Activated T-cell treated with anti-CD3 and anti-CD28 coated beads, Interleukin-2, amount 50 U/mL, for 24 hours (primary cell): Measurements from ENCODE around the gene CYP8B1.
"Not testable (repeated sequence)": the region's sequence is repeated elsewhere in the genome, so short reads cannot be mapped to it uniquely, and the experiment has no call there.

Experiments used
- DNase-seq: peaks from one replicate; pipeline ENCODE4 v3.0.0-alpha.2; 2020
- H3K27ac Mint-ChIP-seq: 2 replicates; pipeline ENCODE4 v1.8.0; 2020; ENCODE audit warnings: mild to moderate bottlenecking, mixed read lengths
- H3K27me3 Mint-ChIP-seq: 2 replicates; pipeline ENCODE4 v1.8.0; 2020; ENCODE audit warnings: mixed read lengths
- H3K36me3 Mint-ChIP-seq: 2 replicates; pipeline ENCODE4 v1.8.0; 2020; ENCODE audit warnings: low read depth, mixed read lengths
- H3K4me1 Mint-ChIP-seq: 2 replicates; pipeline ENCODE4 v1.8.0; 2020; ENCODE audit warnings: low read depth, mixed read lengths
- H3K4me3 Mint-ChIP-seq: 2 replicates; pipeline ENCODE4 v1.8.0; 2020; ENCODE audit warnings: mild to moderate bottlenecking, moderate library complexity, mixed read lengths
- H3K9me3 Mint-ChIP-seq: 2 replicates; pipeline ENCODE4 v1.8.0; 2020; ENCODE audit warnings: mixed read lengths

Gene CYP8B1

DNA sequence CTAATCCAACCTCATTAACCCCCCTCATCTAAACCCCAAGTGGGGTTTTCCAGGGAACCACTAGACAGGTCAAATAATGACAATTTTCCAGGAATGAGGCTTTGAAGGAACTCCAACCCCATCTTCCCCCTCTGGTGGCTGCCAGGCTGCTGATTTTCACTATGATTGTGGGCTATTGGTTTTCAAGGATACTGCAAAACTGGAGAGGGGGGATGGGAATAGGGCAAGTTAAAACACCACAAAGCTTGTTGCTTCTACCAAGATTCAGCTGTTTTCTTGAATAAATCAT lies 19.8 kb upstream of the CYP8B1 start:
- Mint-ChIP-seq H3K36me3 (no peaks in the 10 kb centered on the region), H3K27me3 (peaks cover 17% of the 10 kb centered on the region), H3K4me1 (peaks cover 3% of the 10 kb centered on the region), H3K27ac (no peak overlapping the region), H3K4me3 (no peak overlapping the region), H3K9me3 (no peaks in the 10 kb centered on the region)
- DNase-seq: no peak

DNA sequence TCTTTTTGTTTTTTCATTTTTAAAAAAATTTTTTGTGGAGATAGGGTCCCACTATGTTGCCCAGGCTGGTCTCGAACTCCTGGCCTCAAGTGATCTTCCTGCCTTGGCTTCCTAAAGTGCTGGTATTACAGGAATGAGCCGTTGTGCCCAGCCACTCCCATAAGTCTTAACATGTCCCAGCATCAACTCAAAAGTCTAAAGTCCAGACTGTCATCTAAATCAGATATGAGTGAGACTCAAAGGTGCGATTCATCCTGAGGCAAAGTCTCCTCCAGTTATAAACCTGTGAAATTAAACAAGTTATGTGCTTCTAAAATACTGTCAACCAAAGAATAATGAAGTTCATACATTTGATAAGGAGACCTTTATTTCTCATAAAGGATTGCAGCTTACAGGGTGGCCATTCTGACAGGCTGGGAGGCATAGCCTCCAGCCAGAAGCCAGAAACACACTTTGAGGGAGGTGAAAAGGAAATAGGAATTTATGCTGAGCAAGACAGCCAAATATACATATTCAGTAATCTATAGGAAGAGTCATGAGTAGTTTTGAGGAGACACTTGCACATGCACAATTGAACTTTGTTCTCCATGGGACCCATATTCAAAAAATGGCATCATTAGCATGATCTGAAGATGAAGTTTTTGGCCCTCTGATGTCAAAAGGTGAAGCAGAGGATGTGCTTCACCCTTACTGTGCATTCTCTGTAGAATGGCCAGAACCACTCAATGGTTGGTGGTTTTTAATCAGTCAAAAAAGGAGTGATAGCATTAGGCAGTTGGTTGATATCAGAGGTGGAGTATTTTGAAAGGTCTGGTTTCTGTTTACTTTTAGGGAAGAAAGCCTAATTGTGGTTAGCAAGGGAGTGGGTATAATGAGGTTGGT lies 19.3 kb upstream of the CYP8B1 start:
- Mint-ChIP-seq H3K27ac (no peak overlapping the region), H3K27me3 (peaks cover 17% of the 10 kb centered on the region), H3K9me3 (no peaks in the 10 kb centered on the region), H3K4me3 (no peak overlapping the region), H3K4me1 (peaks cover 3% of the 10 kb centered on the region), H3K36me3 (no peaks in the 10 kb centered on the region)
- no peak for DNase-seq

DNA sequence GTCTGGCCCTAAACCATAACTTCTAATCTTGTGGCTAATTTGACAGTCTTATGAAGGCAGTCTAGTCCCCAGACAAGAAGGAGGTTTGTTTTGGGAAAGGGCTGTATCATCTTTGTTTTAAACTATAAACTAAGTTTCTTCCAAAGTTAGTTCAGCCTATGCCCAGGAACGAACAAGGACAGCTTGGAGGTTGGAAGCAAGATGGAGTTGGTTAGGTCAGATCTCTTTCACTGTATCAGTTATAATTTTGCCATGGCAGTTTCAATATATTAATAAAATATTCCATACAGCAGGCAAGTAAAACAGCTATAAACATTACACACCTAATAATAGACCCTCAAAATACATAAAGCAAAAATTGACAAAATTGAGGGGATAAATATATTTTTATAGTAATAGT lies 17.1 kb upstream of the CYP8B1 start:
- no peak for DNase-seq
- no peaks in the 10 kb centered on the region for H3K9me3 Mint-ChIP-seq
- no peaks in the 10 kb centered on the region for H3K36me3 Mint-ChIP-seq
- H3K4me1 Mint-ChIP-seq: peaks cover 3% of the 10 kb centered on the region
- H3K27me3 Mint-ChIP-seq: peaks cover 30% of the 10 kb centered on the region
- H3K27ac Mint-ChIP-seq: no peak overlapping the region
- no peak overlapping the region for H3K4me3 Mint-ChIP-seq

DNA sequence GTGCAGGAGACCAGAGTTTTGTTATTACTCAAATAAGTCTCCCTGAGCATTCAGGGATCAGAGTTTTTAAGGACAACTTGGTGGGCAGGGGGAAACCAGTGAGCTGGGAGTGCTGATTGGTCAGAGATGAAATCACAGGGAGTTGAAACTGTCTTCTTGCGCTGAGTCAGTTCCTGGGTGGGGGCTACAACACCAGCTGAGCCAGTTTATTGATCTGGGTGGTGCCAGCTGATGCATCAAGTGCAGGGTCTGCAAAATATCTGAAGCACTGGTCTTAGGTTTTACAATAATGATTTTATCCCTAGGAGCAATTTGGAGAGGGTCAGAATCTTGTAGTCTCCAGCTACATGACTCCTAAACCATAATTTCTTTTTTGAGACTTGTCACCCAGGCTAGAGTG lies 16.5 kb upstream of the CYP8B1 start:
- no peaks in the 10 kb centered on the region for H3K36me3 Mint-ChIP-seq
- H3K27me3 Mint-ChIP-seq: peaks cover 30% of the 10 kb centered on the region
- H3K4me3 Mint-ChIP-seq: no peak overlapping the region
- H3K27ac Mint-ChIP-seq: no peak overlapping the region
- DNase-seq: no peak
- peaks cover 3% of the 10 kb centered on the region for H3K4me1 Mint-ChIP-seq
- no peaks in the 10 kb centered on the region for H3K9me3 Mint-ChIP-seq

DNA sequence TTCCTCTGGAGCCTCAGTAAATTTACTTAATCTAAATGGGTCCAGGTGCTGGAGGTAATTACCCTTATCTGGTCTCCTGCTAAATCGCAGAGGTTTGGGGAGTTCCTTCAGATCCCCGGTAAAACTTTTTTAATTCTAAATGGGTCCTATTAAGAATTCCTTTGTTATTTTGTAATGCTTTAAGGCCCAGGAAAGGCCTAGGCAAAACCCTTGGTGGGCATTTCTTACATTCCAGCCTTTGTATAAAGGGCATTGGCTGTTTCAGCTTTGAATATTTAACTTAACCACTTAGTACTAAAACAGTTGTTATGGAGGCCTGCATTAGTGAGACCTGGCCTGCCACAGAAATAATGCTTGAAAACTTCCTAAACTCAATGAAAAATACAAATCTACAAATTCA lies 15.4 kb upstream of the CYP8B1 start:
- no peak overlapping the region for H3K4me3 Mint-ChIP-seq
- H3K4me1 Mint-ChIP-seq: peaks cover 3% of the 10 kb centered on the region
- H3K27me3 Mint-ChIP-seq: peaks cover 30% of the 10 kb centered on the region
- DNase-seq: no peak
- H3K9me3 Mint-ChIP-seq: no peaks in the 10 kb centered on the region
- H3K36me3 Mint-ChIP-seq: no peaks in the 10 kb centered on the region
- H3K27ac Mint-ChIP-seq: no peak overlapping the region

DNA sequence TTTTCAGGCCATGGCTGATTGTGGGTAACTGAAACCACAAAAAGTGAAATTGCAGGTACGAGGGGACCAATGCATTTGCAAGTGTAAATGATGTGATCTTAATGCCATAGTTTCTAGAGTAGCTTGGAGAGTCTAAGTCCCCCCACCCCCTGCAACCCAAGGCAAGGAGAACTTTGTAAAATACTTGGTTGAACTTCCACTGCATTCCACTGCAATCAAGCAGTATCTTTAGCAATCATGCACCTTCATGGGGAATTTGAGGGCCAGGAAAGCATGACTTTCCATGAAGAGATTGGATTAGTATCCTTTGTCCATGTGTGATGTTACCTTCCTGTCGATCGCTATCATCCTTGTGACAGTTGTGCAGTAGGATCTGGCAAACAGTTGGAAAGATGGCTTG lies 11.4 kb upstream of the CYP8B1 start:
- H3K36me3 Mint-ChIP-seq: no peaks in the 10 kb centered on the region
- H3K9me3 Mint-ChIP-seq: no peaks in the 10 kb centered on the region
- no peak for DNase-seq
- H3K4me3 Mint-ChIP-seq: no peak overlapping the region
- peaks cover 6% of the 10 kb centered on the region for H3K4me1 Mint-ChIP-seq
- H3K27me3 Mint-ChIP-seq: peaks cover 29% of the 10 kb centered on the region
- H3K27ac Mint-ChIP-seq: no peak overlapping the region

DNA sequence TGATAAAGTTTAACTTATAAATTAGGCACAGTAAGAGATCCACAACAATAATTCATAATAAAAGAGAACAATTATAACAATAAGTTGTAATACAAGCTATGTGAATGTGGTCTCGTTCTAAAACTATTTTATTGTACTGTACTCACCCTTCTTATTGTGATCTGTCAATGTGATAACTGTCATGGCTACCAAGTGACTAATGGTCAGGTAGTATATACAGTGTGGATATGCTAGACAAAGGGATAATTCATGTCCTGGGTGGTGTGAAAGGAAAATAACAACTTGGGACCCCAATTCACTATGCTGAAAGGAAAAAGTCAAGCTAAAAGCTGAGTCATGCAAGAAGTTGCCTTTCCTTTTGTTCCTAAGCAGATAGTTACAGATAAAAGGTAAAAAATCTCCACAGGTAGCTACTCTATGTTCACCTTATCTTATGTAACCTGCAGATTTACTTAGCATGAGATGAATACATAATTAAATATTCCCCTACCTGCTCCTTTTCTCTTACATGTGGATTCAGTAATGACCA lies 10.7 kb upstream of the CYP8B1 start:
- Mint-ChIP-seq H3K36me3 (no peaks in the 10 kb centered on the region), H3K27me3 (peaks cover 22% of the 10 kb centered on the region), H3K9me3 (no peaks in the 10 kb centered on the region), H3K27ac (no peak overlapping the region), H3K4me1 (peaks cover 8% of the 10 kb centered on the region), H3K4me3 (no peak overlapping the region)
- no peak for DNase-seq

DNA sequence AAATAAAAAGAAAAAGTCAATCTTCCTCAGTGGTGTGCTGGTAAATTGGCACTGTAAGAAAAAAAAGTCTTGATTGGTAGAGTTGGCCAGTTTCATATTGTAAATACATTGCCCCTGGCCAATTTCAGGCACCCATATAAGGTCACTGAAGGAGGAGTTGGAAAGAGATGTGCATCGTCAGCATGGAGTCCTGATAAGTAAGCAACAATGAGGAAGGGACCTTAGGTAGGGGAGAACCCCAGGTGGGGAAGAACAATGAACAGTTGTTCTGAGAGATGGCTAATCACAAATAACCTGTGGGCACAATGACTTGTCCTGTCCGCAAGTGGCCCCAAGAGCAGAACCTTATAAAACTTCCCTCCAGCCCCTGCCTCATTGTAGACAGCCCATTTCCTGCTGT lies 8.6 kb upstream of the CYP8B1 start:
- Mint-ChIP-seq H3K4me3 (no peak overlapping the region), H3K36me3 (no peaks in the 10 kb centered on the region), H3K27ac (no peak overlapping the region), H3K9me3 (no peaks in the 10 kb centered on the region), H3K4me1 (peaks cover 16% of the 10 kb centered on the region), H3K27me3 (peaks cover 21% of the 10 kb centered on the region)
- DNase-seq: no peak

DNA sequence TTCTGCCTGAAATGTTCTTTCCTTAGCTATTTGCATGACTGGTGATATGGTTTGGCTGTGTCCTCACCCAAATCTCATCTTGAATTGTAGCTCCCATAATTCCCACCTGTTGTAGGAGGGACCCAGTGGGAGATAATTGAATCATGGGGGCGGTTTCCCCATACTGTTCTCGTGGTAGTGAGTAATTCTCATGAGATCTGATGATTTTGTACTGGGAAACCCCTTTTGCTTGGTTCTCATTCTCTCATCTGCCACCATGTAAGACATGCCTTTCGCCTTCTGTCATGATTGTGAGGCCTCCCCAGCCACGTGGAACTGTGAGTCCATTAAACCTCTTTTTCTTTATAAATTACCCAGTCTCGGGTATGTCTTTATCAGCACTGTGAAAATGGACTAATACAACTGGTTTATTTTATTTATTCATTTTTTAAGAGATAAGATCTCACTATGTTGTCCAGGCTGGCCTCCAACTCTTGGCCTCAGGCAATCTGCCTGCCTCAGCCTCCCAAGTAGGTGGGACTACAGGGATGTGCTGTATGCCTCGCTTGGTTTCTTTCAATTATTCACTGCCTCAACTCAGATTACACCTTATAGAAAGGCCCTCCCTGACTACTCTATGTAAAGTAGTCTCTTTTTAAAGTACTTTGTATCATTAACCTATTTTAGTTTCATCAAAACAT lies 7.7 kb upstream of the CYP8B1 start:
- H3K36me3 Mint-ChIP-seq, DNase-seq: not testable (repeated sequence)

DNA sequence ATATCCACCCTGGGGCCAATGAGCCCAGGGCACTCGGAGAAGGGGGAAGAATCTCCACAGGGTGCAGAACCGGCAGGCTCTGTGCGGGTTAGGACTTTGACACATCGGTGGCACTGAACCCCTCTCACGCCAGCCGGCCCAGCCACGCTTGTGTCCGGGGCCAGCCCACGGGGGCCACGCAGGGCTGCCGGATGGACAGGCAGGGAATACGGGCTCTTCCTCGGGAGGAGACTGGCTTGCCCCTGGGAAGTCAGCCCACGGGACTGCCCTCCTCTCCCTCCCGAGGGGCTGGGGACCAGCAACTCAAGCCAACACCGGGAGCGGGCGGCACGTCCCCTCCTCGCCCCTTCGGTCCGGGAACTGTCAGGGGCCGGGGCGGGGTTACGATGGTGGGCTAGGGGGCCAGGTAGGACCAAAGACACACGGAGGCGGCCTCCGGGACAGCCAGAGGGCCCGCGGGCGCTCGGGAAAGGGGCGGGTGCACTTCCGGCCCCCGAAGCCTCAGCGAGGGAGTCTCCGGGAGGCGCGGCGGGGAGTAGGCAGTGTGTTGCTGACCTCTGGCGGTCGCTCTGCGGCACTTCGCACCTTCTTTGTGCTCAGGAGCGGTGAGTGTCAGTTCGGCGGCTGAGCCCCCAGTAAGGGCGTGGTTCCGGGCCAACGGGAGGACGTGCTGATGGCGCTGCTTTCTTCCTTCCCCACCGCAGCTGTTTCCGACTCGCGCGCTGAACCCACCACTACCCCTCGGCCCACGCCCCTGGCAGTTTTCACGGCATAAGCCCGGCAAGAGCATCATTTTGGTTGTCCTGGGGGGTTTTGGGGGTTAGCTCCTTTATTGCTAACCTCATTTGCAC lies 5.1 kb upstream of the CYP8B1 start:
- no peaks in the 10 kb centered on the region for H3K36me3 Mint-ChIP-seq
- peak overlapping the region; percentile 72 for H3K27ac Mint-ChIP-seq

More for the DNA sequence above, 7.7 kb upstream of the CYP8B1 start:
- H3K27ac Mint-ChIP-seq, H3K9me3 Mint-ChIP-seq, H3K4me3 Mint-ChIP-seq: not testable (repeated sequence)
- Mint-ChIP-seq H3K27me3 (peaks cover 11% of the 10 kb centered on the region), H3K4me1 (peaks cover 16% of the 10 kb centered on the region)

DNA sequence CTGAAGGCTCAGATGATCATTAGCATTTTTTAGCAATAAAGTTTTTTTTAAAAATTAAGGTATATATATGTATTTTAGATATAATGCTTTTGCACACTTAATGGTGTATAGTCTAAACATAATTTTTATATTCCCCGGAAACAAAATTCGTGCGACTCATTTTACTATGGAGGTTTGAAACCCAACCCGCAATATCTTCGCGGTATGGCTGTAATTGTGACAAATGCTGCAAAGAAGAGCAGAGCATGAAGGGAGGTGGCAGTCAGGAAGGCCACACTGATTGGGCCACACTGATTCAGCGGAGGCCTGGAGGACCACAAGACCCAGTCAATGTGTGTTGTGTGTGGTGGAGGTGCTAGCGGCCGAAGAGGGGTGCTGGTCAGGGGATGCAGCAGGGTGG lies 4.5 kb upstream of the CYP8B1 start:
- Mint-ChIP-seq H3K27ac (peak overlapping the region; percentile 22), H3K4me3 (peak overlapping the region; percentile 76), H3K27me3 (peaks cover 1% of the 10 kb centered on the region), H3K9me3 (no peaks in the 10 kb centered on the region), H3K36me3 (no peaks in the 10 kb centered on the region), H3K4me1 (peaks cover 16% of the 10 kb centered on the region)
- no peak for DNase-seq

More for the DNA sequence above, 5.1 kb upstream of the CYP8B1 start:
- Mint-ChIP-seq H3K9me3 (no peaks in the 10 kb centered on the region), H3K4me1 (peaks cover 16% of the 10 kb centered on the region), H3K4me3 (peak overlapping the region; percentile 76), H3K27me3 (peaks cover 3% of the 10 kb centered on the region)
- DNase-seq: peak; percentile 89

DNA sequence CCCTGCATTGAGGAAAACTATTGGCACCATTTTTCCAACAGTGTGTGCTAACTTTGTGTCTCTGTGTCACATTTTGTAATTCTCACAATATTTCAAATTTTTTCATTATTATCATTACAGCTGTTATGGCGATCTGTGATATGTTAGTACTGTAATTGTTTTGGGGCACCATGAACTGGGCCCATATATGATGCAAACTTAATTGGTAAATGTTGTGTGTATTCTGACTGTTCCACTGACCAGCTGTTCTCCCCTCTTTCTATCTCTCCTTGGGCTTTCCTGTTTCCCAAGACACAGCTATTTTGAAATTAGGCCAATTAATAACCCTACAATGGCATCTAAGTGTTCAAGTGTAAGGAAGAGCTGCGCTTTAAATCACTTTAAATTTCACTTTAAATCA lies 2.2 kb upstream of the CYP8B1 start:
- H3K27me3 Mint-ChIP-seq: no peaks in the 10 kb centered on the region
- no peak overlapping the region for H3K27ac Mint-ChIP-seq
- peaks cover 12% of the 10 kb centered on the region for H3K4me1 Mint-ChIP-seq
- DNase-seq: no peak
- H3K36me3 Mint-ChIP-seq: no peaks in the 10 kb centered on the region
- H3K4me3 Mint-ChIP-seq: no peak overlapping the region
- no peaks in the 10 kb centered on the region for H3K9me3 Mint-ChIP-seq

DNA sequence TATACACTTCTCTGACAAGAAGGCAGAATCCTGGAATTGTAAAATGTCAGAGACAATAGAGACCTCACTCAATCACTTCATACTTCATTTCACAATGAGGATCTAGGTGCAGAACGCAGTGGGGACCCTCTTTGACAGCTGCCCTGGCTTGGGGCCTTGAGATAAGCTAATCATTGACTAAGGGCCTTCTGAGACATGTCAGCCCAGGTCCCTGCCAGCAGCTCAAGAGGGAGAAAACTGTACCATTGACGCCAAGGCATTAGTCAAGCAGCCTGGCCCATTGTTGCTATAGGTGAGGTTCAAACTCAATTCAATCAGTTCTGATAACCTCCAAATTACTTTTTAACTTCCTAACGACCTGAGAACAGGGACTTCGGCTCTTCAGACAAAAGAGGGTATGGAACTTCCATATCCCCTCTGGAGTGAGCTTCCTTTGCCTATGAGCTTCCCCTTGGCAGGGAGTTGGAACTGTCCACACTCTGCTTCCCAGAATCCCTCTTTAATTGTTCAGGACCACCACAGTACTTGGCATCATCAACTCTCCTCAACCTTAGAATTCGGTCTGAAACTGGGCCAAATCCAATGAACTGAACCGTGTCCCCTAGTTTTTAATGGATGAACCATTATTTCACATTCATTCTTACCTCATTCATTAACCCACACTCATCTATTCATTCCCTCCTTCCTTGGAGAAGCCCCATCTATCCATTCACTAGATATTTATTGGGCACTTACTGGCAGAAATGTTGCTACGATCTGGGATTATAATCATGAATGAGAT lies 1.5 kb upstream of the CYP8B1 start:
- H3K4me3 Mint-ChIP-seq: no peak overlapping the region
- no peaks in the 10 kb centered on the region for H3K9me3 Mint-ChIP-seq
- H3K4me1 Mint-ChIP-seq: peaks cover 12% of the 10 kb centered on the region
- H3K36me3 Mint-ChIP-seq: no peaks in the 10 kb centered on the region
- DNase-seq: no peak
- peaks cover 2% of the 10 kb centered on the region for H3K27me3 Mint-ChIP-seq
- no peak overlapping the region for H3K27ac Mint-ChIP-seq

DNA sequence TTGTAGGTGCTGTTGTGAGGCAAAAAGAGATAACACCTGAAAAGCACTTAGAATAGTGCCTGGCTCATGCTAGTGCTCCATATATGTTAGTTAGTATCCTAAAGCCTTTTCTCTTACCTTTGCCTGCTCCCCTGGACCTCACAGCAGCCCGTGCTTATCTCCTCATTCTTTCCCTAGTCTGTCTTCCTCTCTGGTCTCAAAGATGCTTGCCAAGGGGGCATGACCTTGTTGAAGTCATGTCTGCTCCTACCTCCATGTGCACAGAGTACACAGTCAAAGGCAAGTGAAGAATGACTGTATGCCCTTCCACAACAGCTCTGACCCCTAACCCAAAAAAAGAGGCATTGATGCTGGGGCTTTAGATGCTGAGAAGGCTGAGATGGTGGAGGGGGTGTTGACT lies 722 bp upstream of the CYP8B1 start:
- no peak overlapping the region for H3K27ac Mint-ChIP-seq
- H3K4me1 Mint-ChIP-seq: peaks cover 8% of the 10 kb centered on the region
- peaks cover 2% of the 10 kb centered on the region for H3K27me3 Mint-ChIP-seq
- no peaks in the 10 kb centered on the region for H3K36me3 Mint-ChIP-seq
- no peak overlapping the region for H3K4me3 Mint-ChIP-seq
- no peaks in the 10 kb centered on the region for H3K9me3 Mint-ChIP-seq
- DNase-seq: no peak
